CD14-positive monocyte (primary cell): ENCODE results near the gene SPPL3. TPM values are rescaled to one million over a fixed set of nuclear protein-coding genes. Genes with fewer than 3 reads are reported as not detected.

Experiments
- DNase-seq, 3 donors: peaks; one replicate each; pipeline ENCODE4 v3.0.0-alpha.2; 2011 to 2022
- H2AFZ ChIP-seq: 2 replicates; pipeline ENCODE4 v1.6.0; 2012; ENCODE audit warnings: mild to moderate bottlenecking, low read depth, low read length, inconsistent platforms; ENCODE audit not compliant: insufficient read depth, poor library complexity, severe bottlenecking
- H3K27ac ChIP-seq, 2 donors: 1 replicate in 1 of 2; 2 replicates in 1 of 2; pipeline ENCODE4 v1.5.1; 2012 to 2013; ENCODE audit warnings: low read length in 2 of 2, control low read depth in 1 of 2, inconsistent platforms in 1 of 2, low read depth in 1 of 2, mild to moderate bottlenecking in 1 of 2
- H3K27me3 ChIP-seq, 2 donors: one replicate each; pipeline versions ENCODE4 v1.6.0 to v1.6.1; 2011 to 2013; ENCODE audit warnings: low read length in 2 of 2; ENCODE audit not compliant: control insufficient read depth in 2 of 2, insufficient read depth in 2 of 2
- H3K36me3 ChIP-seq, 2 donors: replicated peaks in 1 of 2; 1 replicate in 1 of 2; 2 replicates in 1 of 2; pipeline versions ENCODE4 v1.5.1 to v1.6.1; 2012 to 2013; ENCODE audit warnings: low read length in 2 of 2, control low read depth in 1 of 2, inconsistent platforms in 1 of 2, mild to moderate bottlenecking in 1 of 2; ENCODE audit not compliant: insufficient read depth in 2 of 2, control insufficient read depth in 1 of 2
- H3K4me1 ChIP-seq, 2 donors: 1 replicate in 1 of 2; 2 replicates in 1 of 2; pipeline versions ENCODE4 v1.5.1 to v1.6.1; 2012 to 2013; ENCODE audit warnings: low read length in 2 of 2, control low read depth in 1 of 2, inconsistent platforms in 1 of 2, mild to moderate bottlenecking in 1 of 2, moderate library complexity in 1 of 2; ENCODE audit not compliant: insufficient read depth in 2 of 2, control insufficient read depth in 1 of 2
- H3K4me2 ChIP-seq: replicated peaks from 2 replicates; pipeline ENCODE3; 2012; ENCODE audit warnings: low read length, moderate library complexity, mild to moderate bottlenecking; ENCODE audit not compliant: poor library complexity, severe bottlenecking; ENCODE audit errors: extremely low read depth
- H3K4me3 ChIP-seq, 3 experiments: fragments of 200-600 bp in 1 of 3; sonication (generic) in 1 of 3; replicated peaks in 1 of 3; 1 replicate in 2 of 3; 2 replicates in 1 of 3; pipeline ENCODE4 v1.5.1; 2011 to 2013; ENCODE audit warnings: low read length in 3 of 3, mild to moderate bottlenecking in 3 of 3, control low read depth in 2 of 3, low read depth in 2 of 3, inconsistent platforms in 1 of 3, moderate library complexity in 1 of 3
- H3K79me2 ChIP-seq: 2 replicates; pipeline ENCODE4 v1.6.0; 2012; ENCODE audit warnings: mild to moderate bottlenecking, control low read depth, inconsistent platforms, low read length, moderate library complexity; ENCODE audit not compliant: insufficient read depth
- H3K9ac ChIP-seq: 2 replicates; pipeline ENCODE4 v1.6.0; 2017; ENCODE audit warnings: low read length, mild to moderate bottlenecking; ENCODE audit not compliant: insufficient read depth, poor library complexity, severe bottlenecking
- H3K9me3 ChIP-seq, 2 donors: replicated peaks in 1 of 2; 1 replicate in 1 of 2; 2 replicates in 1 of 2; pipeline versions ENCODE4 v1.5.1 to v1.6.1; 2012 to 2013; ENCODE audit warnings: low read length in 2 of 2, control low read depth in 1 of 2; ENCODE audit not compliant: control insufficient read depth in 1 of 2, insufficient read depth in 1 of 2
- H4K20me1 ChIP-seq: 2 replicates; pipeline ENCODE4 v1.6.0; 2012; ENCODE audit warnings: mild to moderate bottlenecking, low read length, control low read depth, moderate library complexity; ENCODE audit not compliant: insufficient read depth
- H3K27ac Mint-ChIP-seq, 7 donors: one replicate each; pipeline ENCODE4 v1.8.0; 2020; ENCODE audit warnings: mild to moderate bottlenecking in 7 of 7, mixed read lengths in 7 of 7, moderate library complexity in 6 of 7, inconsistent platforms in 2 of 7
- H3K27me3 Mint-ChIP-seq, 3 donors: one replicate each; pipeline ENCODE4 v1.8.0; 2021 to 2022; ENCODE audit warnings: low read depth in 3 of 3, mild to moderate bottlenecking in 3 of 3, mixed read lengths in 3 of 3, moderate library complexity in 3 of 3, inconsistent platforms in 1 of 3
- H3K36me3 Mint-ChIP-seq, 2 donors: one replicate each; pipeline ENCODE4 v1.8.0; 2020; ENCODE audit warnings: mixed read lengths in 2 of 2, inconsistent platforms in 1 of 2, mild to moderate bottlenecking in 1 of 2
- H3K4me1 Mint-ChIP-seq: one replicate; pipeline ENCODE4 v1.8.0; 2020; ENCODE audit warnings: mild to moderate bottlenecking, mixed read lengths
- H3K4me3 Mint-ChIP-seq, 2 donors: one replicate each; pipeline ENCODE4 v1.8.0; 2020; ENCODE audit warnings: mild to moderate bottlenecking in 2 of 2, mixed read lengths in 2 of 2, moderate library complexity in 1 of 2
- H3K9me3 Mint-ChIP-seq, 7 donors: one replicate each; pipeline ENCODE4 v1.8.0; 2020 to 2022; ENCODE audit warnings: mixed read lengths in 7 of 7, mild to moderate bottlenecking in 6 of 7, moderate library complexity in 6 of 7, inconsistent platforms in 2 of 7
- WGBS: methylation state at CpG from one replicate; pipeline ENCODE4 v1.1.5; 2013; ENCODE audit warnings: missing lambda C conversion rate; ENCODE audit not compliant: insufficient coverage; 5-methylcytosine and 5-hydroxymethylcytosine counted together
- intact Hi-C, 2 donors: fragments of 100-400 bp; cut with micrococcal nuclease; formaldehyde crosslinking; loops; one replicate each; pipeline versions ENCODE4 v1.15.0 to v1.15.1; 2023
- polyA plus RNA-seq, 3 donors: library from polyadenylated mRNA; depleted of rRNA in 1 of 3; unstranded in 2 of 3; stranded (reverse) in 1 of 3; fragments of 300-500 nt in 2 of 3; fragments of >200 nt in 1 of 3; fragmentation: Illumina TruSeq in 2 of 3; gene quantifications; 1 replicate in 2 of 3; 2 replicates in 1 of 3; pipeline ENCODE4 v1.2.3, GENCODE V29; 2012 to 2021
- TF ChIP-seq, protein P1 (sequence below): fragments of 200-600 bp; IDR thresholded peaks from one replicate; pipeline ENCODE4 v1.8.0; 2022; ENCODE audit warnings: antibody characterized with exemption, mild to moderate bottlenecking

Gene SPPL3
- polyA plus RNA-seq, 3 donors: 14.5 to 18.6 (median 18.5) TPM

DNA sequence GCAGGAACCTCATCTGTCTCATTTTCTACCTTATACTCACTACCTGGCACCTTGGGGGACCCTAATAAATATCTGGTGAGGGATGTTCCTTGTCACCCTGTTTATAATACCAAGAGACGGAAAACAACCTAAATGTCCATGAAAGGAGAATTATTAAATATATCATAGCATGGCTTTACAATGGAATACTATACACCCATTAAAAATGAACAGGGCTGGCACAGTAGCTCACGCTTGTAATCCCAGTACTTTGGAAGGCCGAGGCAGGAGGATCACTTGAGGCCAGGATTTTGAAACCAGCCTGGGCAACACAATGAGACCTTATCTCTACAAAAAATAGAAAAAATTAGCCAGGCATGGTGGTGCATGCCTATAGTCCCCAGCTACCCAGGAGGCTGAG, 34.3 kb upstream of the SPPL3 start:
- no peaks in the 10 kb centered on the region for H3K36me3 ChIP-seq
- no peaks in the 10 kb centered on the region for H3K9me3 ChIP-seq
- peaks cover 81 to 88% of the 10 kb centered on the region in 2 donors for H3K4me1 ChIP-seq
- H3K27ac ChIP-seq: peak overlapping the region in 1 of 2 donors; percentile 71
- H3K4me3 ChIP-seq: no peak overlapping the region
- TF ChIP-seq, protein P1, sequence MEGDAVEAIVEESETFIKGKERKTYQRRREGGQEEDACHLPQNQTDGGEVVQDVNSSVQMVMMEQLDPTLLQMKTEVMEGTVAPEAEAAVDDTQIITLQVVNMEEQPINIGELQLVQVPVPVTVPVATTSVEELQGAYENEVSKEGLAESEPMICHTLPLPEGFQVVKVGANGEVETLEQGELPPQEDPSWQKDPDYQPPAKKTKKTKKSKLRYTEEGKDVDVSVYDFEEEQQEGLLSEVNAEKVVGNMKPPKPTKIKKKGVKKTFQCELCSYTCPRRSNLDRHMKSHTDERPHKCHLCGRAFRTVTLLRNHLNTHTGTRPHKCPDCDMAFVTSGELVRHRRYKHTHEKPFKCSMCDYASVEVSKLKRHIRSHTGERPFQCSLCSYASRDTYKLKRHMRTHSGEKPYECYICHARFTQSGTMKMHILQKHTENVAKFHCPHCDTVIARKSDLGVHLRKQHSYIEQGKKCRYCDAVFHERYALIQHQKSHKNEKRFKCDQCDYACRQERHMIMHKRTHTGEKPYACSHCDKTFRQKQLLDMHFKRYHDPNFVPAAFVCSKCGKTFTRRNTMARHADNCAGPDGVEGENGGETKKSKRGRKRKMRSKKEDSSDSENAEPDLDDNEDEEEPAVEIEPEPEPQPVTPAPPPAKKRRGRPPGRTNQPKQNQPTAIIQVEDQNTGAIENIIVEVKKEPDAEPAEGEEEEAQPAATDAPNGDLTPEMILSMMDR: no peak
- peaks cover 87% of the 10 kb centered on the region for H3K4me1 Mint-ChIP-seq
- H3K4me2 ChIP-seq: no peak overlapping the region
- 100% methylated on average over 1 of the region's 3 CpGs for WGBS
- no peak overlapping the region for H3K9ac ChIP-seq
- H3K27me3 ChIP-seq: no peaks in the 10 kb centered on the region
- H4K20me1 ChIP-seq: no peaks in the 10 kb centered on the region
- no peak overlapping the region for H2AFZ ChIP-seq
- H3K27ac Mint-ChIP-seq: peak overlapping the region in 3 of 7 donors; percentile 50 to 67 (median 52)
- no peak overlapping the region for H3K4me3 Mint-ChIP-seq
- peaks cover 0 to 2% (median 0%) of the 10 kb centered on the region in 7 donors for H3K9me3 Mint-ChIP-seq
- peaks cover 0 to 2% (median 0%) of the 10 kb centered on the region in 3 donors for H3K27me3 Mint-ChIP-seq
- intact Hi-C loops: loop anchor here in 1 of 2 donors (5.0 kb wide), 1 partner anchor 81 kb away; no protein-coding TSS in a partner anchor
- H3K36me3 Mint-ChIP-seq: no peaks in the 10 kb centered on the region
- H3K79me2 ChIP-seq: no peaks in the 10 kb centered on the region
- DNase-seq: no peak

DNA sequence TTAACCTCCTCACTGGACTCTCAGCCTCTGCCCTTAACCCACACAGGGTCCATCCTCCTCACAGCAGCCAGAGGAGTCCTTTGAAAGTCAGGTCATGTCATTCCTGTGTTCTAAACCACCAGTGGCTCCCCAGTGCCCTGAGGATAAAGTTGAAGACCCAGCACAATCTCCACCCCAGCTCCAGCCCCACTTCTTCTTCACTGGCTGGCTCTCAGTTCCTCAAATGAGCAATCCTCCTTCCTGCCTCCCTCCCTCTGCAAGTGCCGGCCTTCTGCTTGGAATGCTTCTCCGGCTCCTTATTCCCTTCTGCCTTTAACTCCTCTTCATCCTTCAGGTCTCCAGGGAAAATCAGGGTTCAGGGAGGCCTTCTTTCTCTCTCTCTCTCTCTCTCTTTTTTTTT, 32.0 kb upstream of the SPPL3 start:
- H3K4me1 ChIP-seq: peaks cover 72 to 78% of the 10 kb centered on the region in 2 donors
- no peaks in the 10 kb centered on the region for H3K27me3 ChIP-seq
- H3K9me3 ChIP-seq: no peaks in the 10 kb centered on the region
- H3K79me2 ChIP-seq: no peaks in the 10 kb centered on the region
- TF ChIP-seq, protein P1: no peak
- Mint-ChIP-seq H3K36me3 (no peaks in the 10 kb centered on the region), H3K27ac (peak overlapping the region; percentile 84 to 95 (median 90)), H3K9me3 (peaks cover 0 to 3% (median 0%) of the 10 kb centered on the region in 7 donors), H3K27me3 (peaks cover 0 to 2% (median 1%) of the 10 kb centered on the region in 3 donors), H3K4me3 (peak overlapping the region; percentile 71 to 89), H3K4me1 (peaks cover 80% of the 10 kb centered on the region)
- H4K20me1 ChIP-seq: no peaks in the 10 kb centered on the region
- peak overlapping the region in 1 of 3 experiments; percentile 56 for H3K4me3 ChIP-seq
- H2AFZ ChIP-seq: peak overlapping the region; percentile 65
- peak; percentile 51 to 64 (median 61) for DNase-seq
- no peaks in the 10 kb centered on the region for H3K36me3 ChIP-seq
- H3K9ac ChIP-seq: peak overlapping the region; percentile 18
- H3K27ac ChIP-seq: peak overlapping the region; percentile 50 to 80
- intact Hi-C loops: loop anchor here in 1 of 2 donors (5.0 kb wide), 1 partner anchor 79 kb away; no protein-coding TSS in a partner anchor
- 0% methylated on average over 2 of the region's 2 CpGs for WGBS
- H3K4me2 ChIP-seq: peak overlapping the region; percentile 67
